SJSA1 (cell line): ENCODE measurements around the gene ADGRG6. TPM values are rescaled to one million over a fixed set of nuclear protein-coding genes. Genes with fewer than 3 reads are reported as not detected.
"Not testable (repeated sequence)": the region's sequence is repeated elsewhere in the genome, so short reads cannot be mapped to it uniquely, and the experiment has no call there.

Experiments
- DNase-seq, 2 experiments: peaks; one replicate each; pipeline ENCODE4 v3.0.0-alpha.2; 2015 to 2020; ENCODE audit warnings: low spot score in 2 of 2, low read depth in 1 of 2
- H3K27ac ChIP-seq: fragments of 250-450 bp; sonication (Bioruptor Pico); 2 replicates; pipeline ENCODE4 v1.5.1; 2020; ENCODE audit warnings: mild to moderate bottlenecking, moderate library complexity
- H3K27me3 ChIP-seq: fragments of 250-450 bp; sonication (Bioruptor Pico); replicated peaks from 2 replicates; pipeline ENCODE4 v1.5.1; 2020; ENCODE audit warnings: mild to moderate bottlenecking, moderate library complexity
- H3K36me3 ChIP-seq: fragments of 250-450 bp; sonication (Bioruptor Pico); 2 replicates; pipeline ENCODE4 v1.5.1; 2020; ENCODE audit warnings: mild to moderate bottlenecking
- H3K4me1 ChIP-seq: fragments of 250-450 bp; sonication (Bioruptor Pico); replicated peaks from 2 replicates; pipeline ENCODE4 v1.6.1; 2021; ENCODE audit warnings: mild to moderate bottlenecking
- H3K4me3 ChIP-seq: fragments of 250-450 bp; sonication (Bioruptor Pico); 2 replicates; pipeline ENCODE4 v1.5.1; 2020; ENCODE audit warnings: mild to moderate bottlenecking
- H3K9me3 ChIP-seq: fragments of 250-450 bp; sonication (Bioruptor Pico); replicated peaks from 2 replicates; pipeline ENCODE4 v1.5.1; 2020; ENCODE audit warnings: mild to moderate bottlenecking
- total RNA-seq: library from RNA; depleted of rRNA; stranded (reverse); fragments of >200 nt; shearing (Covaris generic); gene quantifications from 2 replicates; pipeline ENCODE4 v1.2.3, GENCODE V29; 2014

ADGRG6 gene
- total RNA-seq, 1 experiment from 2014 or later, result 4.5 TPM

- Histone ChIP-seq H3K9me3 (no peaks in the 10 kb centered on the region), H3K27me3 (no peaks in the 10 kb centered on the region), H3K4me3 (no peak overlapping the region), H3K4me1 (peaks cover 55% of the 10 kb centered on the region), H3K27ac (peak overlapping the region; percentile 8; the same call in 1 of the 2 replicates), H3K36me3 (no peaks in the 10 kb centered on the region)
- peak in 1 of 2 experiments; percentile 9 for DNase-seq
Observed at GRCh38 chr6:142411145-142411544, 109.3 kb downstream of the ADGRG6 start.

GRCh38 chr6:142412241-142412640 is 110.4 kb downstream of the ADGRG6 start:
- DNase-seq, result peak in 1 of 2 experiments; percentile 48
- Histone ChIP-seq H3K9me3 (no peaks in the 10 kb centered on the region), H3K4me3 (no peak overlapping the region), H3K27ac (peak overlapping the region; percentile 97), H3K27me3 (no peaks in the 10 kb centered on the region), H3K4me1 (peaks cover 65% of the 10 kb centered on the region), H3K36me3 (no peaks in the 10 kb centered on the region)

GRCh38 chr6:142412658-142413057 is 110.9 kb downstream of the ADGRG6 start:
- no peaks in the 10 kb centered on the region for H3K9me3 ChIP-seq
- peaks cover 66% of the 10 kb centered on the region for H3K4me1 ChIP-seq
- no peaks in the 10 kb centered on the region for H3K36me3 ChIP-seq
- H3K27me3 ChIP-seq, result no peaks in the 10 kb centered on the region
- no peak overlapping the region for H3K4me3 ChIP-seq
- H3K27ac ChIP-seq, result peak overlapping the region; percentile 97
- DNase-seq, result no peak

- no peaks in the 10 kb centered on the region for H3K9me3 ChIP-seq
- DNase-seq, result peak in 1 of 2 experiments; percentile 44
- peaks cover 64% of the 10 kb centered on the region for H3K4me1 ChIP-seq
- peak overlapping the region; percentile 97 for H3K27ac ChIP-seq
- H3K36me3 ChIP-seq, result no peaks in the 10 kb centered on the region
- no peak overlapping the region for H3K4me3 ChIP-seq
- H3K27me3 ChIP-seq, result no peaks in the 10 kb centered on the region
Observed at GRCh38 chr6:142413111-142413510, 111.3 kb downstream of the ADGRG6 start.

GRCh38 chr6:142414462-142415250 is 112.8 kb downstream of the ADGRG6 start:
- Histone ChIP-seq H3K36me3 (no peaks in the 10 kb centered on the region), H3K9me3 (no peaks in the 10 kb centered on the region), H3K4me3 (no peak overlapping the region), H3K27me3 (no peaks in the 10 kb centered on the region), H3K4me1 (peaks cover 57% of the 10 kb centered on the region), H3K27ac (peak overlapping the region; percentile 97)
- DNase-seq, result no peak

GRCh38 chr6:142416179-142416578 is 114.4 kb downstream of the ADGRG6 start:
- H3K27me3 ChIP-seq, result no peaks in the 10 kb centered on the region
- H3K4me3 ChIP-seq, result no peak overlapping the region
- H3K4me1 ChIP-seq, result peaks cover 53% of the 10 kb centered on the region
- H3K9me3 ChIP-seq, result no peaks in the 10 kb centered on the region
- peak overlapping the region; percentile 97 for H3K27ac ChIP-seq
- DNase-seq, result peak; percentile 93 to 95
- H3K36me3 ChIP-seq, result no peaks in the 10 kb centered on the region

- DNase-seq, result no peak
Observed at GRCh38 chr6:142416686-142417085, 114.9 kb downstream of the ADGRG6 start.

GRCh38 chr6:142417331-142417750 is 115.5 kb downstream of the ADGRG6 start:
- Histone ChIP-seq H3K36me3 (no peaks in the 10 kb centered on the region), H3K27me3 (no peaks in the 10 kb centered on the region), H3K9me3 (no peaks in the 10 kb centered on the region), H3K27ac (peak overlapping the region; percentile 97), H3K4me3 (no peak overlapping the region), H3K4me1 (peaks cover 45% of the 10 kb centered on the region)
- no peak for DNase-seq

More at GRCh38 chr6:142416686-142417085, 114.9 kb downstream of the ADGRG6 start:
- Histone ChIP-seq H3K4me1 (peaks cover 51% of the 10 kb centered on the region), H3K36me3 (no peaks in the 10 kb centered on the region), H3K27ac (peak overlapping the region; percentile 97), H3K4me3 (no peak overlapping the region), H3K27me3 (no peaks in the 10 kb centered on the region), H3K9me3 (no peaks in the 10 kb centered on the region)

GRCh38 chr6:142419071-142419470 is 117.3 kb downstream of the ADGRG6 start:
- no peaks in the 10 kb centered on the region for H3K36me3 ChIP-seq
- no peak overlapping the region for H3K27ac ChIP-seq
- no peak for DNase-seq
- H3K4me3 ChIP-seq, result no peak overlapping the region
- H3K4me1 ChIP-seq, result peaks cover 33% of the 10 kb centered on the region
- no peaks in the 10 kb centered on the region for H3K9me3 ChIP-seq
- H3K27me3 ChIP-seq, result no peaks in the 10 kb centered on the region

- DNase-seq, result no peak
- Histone ChIP-seq H3K9me3 (no peaks in the 10 kb centered on the region), H3K4me1 (peaks cover 18% of the 10 kb centered on the region), H3K27me3 (no peaks in the 10 kb centered on the region), H3K4me3 (no peak overlapping the region), H3K36me3 (no peaks in the 10 kb centered on the region), H3K27ac (no peak overlapping the region)
Observed at GRCh38 chr6:142420802-142421201, 119.0 kb downstream of the ADGRG6 start.

- H3K4me1 ChIP-seq, result peaks cover 13% of the 10 kb centered on the region
- no peak for DNase-seq
- H3K27me3 ChIP-seq, result no peaks in the 10 kb centered on the region
- no peaks in the 10 kb centered on the region for H3K9me3 ChIP-seq
- H3K4me3 ChIP-seq, result no peak overlapping the region
- no peak overlapping the region for H3K27ac ChIP-seq
- H3K36me3 ChIP-seq, result no peaks in the 10 kb centered on the region
Observed at GRCh38 chr6:142421285-142422117, 119.7 kb downstream of the ADGRG6 start.

- H3K27me3 ChIP-seq, H3K27ac ChIP-seq, H3K9me3 ChIP-seq, H3K4me1 ChIP-seq, DNase-seq, H3K36me3 ChIP-seq, H3K4me3 ChIP-seq: not testable (repeated sequence)
Observed at GRCh38 chr6:142426444-142427132, 124.8 kb downstream of the ADGRG6 start.

- not testable (repeated sequence) for H3K27ac ChIP-seq, DNase-seq, H3K4me1 ChIP-seq, H3K9me3 ChIP-seq, H3K36me3 ChIP-seq, H3K4me3 ChIP-seq, H3K27me3 ChIP-seq
Observed at GRCh38 chr6:142428468-142428867, 126.7 kb downstream of the ADGRG6 start.
